Measurements from ENCODE around the gene GADL1.

DNA sequence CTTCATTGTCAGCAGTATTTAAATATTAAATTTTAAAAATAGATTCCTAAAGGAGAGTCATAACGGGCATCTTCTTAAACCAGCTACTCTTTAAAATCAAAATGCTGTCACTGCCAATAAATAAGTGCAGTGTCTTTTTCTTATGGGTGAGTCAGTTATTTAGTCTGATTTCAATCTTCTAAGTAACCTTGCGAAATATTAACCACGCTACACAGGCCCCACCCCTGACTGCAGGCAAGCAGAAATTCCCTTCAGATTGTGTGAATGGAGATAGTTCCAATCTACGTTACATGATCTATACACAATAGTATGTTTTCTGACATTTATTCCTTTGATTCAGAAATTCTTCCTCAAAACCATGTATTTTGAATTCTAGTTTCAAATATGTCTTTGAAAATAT is 141.5 kb downstream of the GADL1 start:
- no peak for TF ChIP-seq EZH2phosphoT487 (conservative IDR thresholded peaks at IDR 0.05; ENCODE audit: low read length)
- TF ChIP-seq, protein P1, sequence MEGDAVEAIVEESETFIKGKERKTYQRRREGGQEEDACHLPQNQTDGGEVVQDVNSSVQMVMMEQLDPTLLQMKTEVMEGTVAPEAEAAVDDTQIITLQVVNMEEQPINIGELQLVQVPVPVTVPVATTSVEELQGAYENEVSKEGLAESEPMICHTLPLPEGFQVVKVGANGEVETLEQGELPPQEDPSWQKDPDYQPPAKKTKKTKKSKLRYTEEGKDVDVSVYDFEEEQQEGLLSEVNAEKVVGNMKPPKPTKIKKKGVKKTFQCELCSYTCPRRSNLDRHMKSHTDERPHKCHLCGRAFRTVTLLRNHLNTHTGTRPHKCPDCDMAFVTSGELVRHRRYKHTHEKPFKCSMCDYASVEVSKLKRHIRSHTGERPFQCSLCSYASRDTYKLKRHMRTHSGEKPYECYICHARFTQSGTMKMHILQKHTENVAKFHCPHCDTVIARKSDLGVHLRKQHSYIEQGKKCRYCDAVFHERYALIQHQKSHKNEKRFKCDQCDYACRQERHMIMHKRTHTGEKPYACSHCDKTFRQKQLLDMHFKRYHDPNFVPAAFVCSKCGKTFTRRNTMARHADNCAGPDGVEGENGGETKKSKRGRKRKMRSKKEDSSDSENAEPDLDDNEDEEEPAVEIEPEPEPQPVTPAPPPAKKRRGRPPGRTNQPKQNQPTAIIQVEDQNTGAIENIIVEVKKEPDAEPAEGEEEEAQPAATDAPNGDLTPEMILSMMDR (IDR thresholded peaks at IDR 0.05; ENCODE audit: insufficient read depth, low read length, poor library complexity, severe bottlenecking) = no peak
